ENCODE data around the gene POC1A. TPM values are rescaled to one million over a fixed set of nuclear protein-coding genes. Genes with fewer than 3 reads are reported as not detected.

POC1A gene
- polyA plus RNA-seq, 2 donors, result 1.7 to 5.2 TPM

Other genes starting within 250 kb of the POC1A start
- gene RRP9, start 212.5 kb downstream of the POC1A start, polyA plus RNA-seq, result 10 to 100 TPM; 16.4 to 22.9 TPM
- 10 to 100 TPM in 1 of 2 donors, 1 to 10 TPM in 1; 8.2 to 11.8 TPM for gene PARP3, start 212.1 kb downstream of the POC1A start, polyA plus RNA-seq
- under 1 TPM; 0.05 to 0.06 TPM for gene GPR62, start 199.0 kb downstream of the POC1A start, polyA plus RNA-seq
- gene PCBP4, start 187.0 kb downstream of the POC1A start, polyA plus RNA-seq, result 10 to 100 TPM; 11.7 to 18.7 TPM
- 10 to 100 TPM; 29.6 to 40.5 TPM for gene ABHD14B, start 180.4 kb downstream of the POC1A start, polyA plus RNA-seq
- 10 to 100 TPM in 1 of 2 donors, 1 to 10 TPM in 1; 8.0 to 12.9 TPM for gene ABHD14A, start 179.4 kb downstream of the POC1A start, polyA plus RNA-seq
- 10 to 100 TPM; 22.4 to 23.2 TPM for gene ACY1, start 170.9 kb downstream of the POC1A start, polyA plus RNA-seq
- gene RPL29, start 158.5 kb downstream of the POC1A start, polyA plus RNA-seq, result 1,000 to 10,000 TPM; 2,351 to 2,556 TPM
- gene DUSP7, start 97.9 kb downstream of the POC1A start, polyA plus RNA-seq, result 10 to 100 TPM; 18.2 to 35.2 TPM
- gene ALAS1, start 43.7 kb upstream of the POC1A start, polyA plus RNA-seq, result 10 to 100 TPM; 17.2 to 36.4 TPM
- gene TLR9, start 71.2 kb upstream of the POC1A start, polyA plus RNA-seq, result under 1 TPM; 0.10 to 0.14 TPM
- gene TWF2, start 84.7 kb upstream of the POC1A start, polyA plus RNA-seq, result 10 to 100 TPM; 22.0 to 40.3 TPM
- gene PPM1M, start 91.3 kb upstream of the POC1A start, polyA plus RNA-seq, result 10 to 100 TPM; 10.1 to 15.6 TPM
- 10 to 100 TPM; 19.9 to 33.6 TPM for gene WDR82, start 124.2 kb upstream of the POC1A start, polyA plus RNA-seq
- gene GLYCTK, start 133.4 kb upstream of the POC1A start, polyA plus RNA-seq, result 1 to 10 TPM; 5.9 to 6.2 TPM
- 1 to 10 TPM; 2.4 to 4.9 TPM for gene DNAH1, start 161.9 kb upstream of the POC1A start, polyA plus RNA-seq